Hepatocyte (in vitro differentiated cells): ENCODE data around the gene MYL9. TPM values are rescaled to one million over a fixed set of nuclear protein-coding genes. Genes with fewer than 3 reads are reported as not detected.
"Not testable (repeated sequence)": the region's sequence is repeated elsewhere in the genome, so short reads cannot be mapped to it uniquely, and the experiment has no call there.

ENCODE experiments used
- DNase-seq: peaks from one replicate; pipeline ENCODE4 v3.0.0-alpha.2; 2016; ENCODE audit warnings: low spot score
- H2AFZ ChIP-seq: fragments of 200-600 bp; sonication (generic); 2 replicates; pipeline ENCODE4 v1.6.0; 2016; ENCODE audit warnings: antibody characterized with exemption, mild to moderate bottlenecking
- H3K27ac ChIP-seq: fragments of 200-600 bp; sonication (generic); 2 replicates; pipeline ENCODE4 v1.5.1; 2016; ENCODE audit warnings: mild to moderate bottlenecking
- H3K27me3 ChIP-seq: fragments of 200-600 bp; sonication (generic); 2 replicates; pipeline ENCODE4 v1.6.1; 2016
- H3K36me3 ChIP-seq: fragments of 200-600 bp; sonication (generic); replicated peaks from 2 replicates; pipeline ENCODE4 v1.5.1; 2016; ENCODE audit warnings: low read depth; ENCODE audit not compliant: insufficient read depth
- H3K4me1 ChIP-seq: fragments of 200-600 bp; sonication (generic); 2 replicates; pipeline ENCODE4 v1.5.1; 2016; ENCODE audit warnings: mild to moderate bottlenecking, moderate library complexity; ENCODE audit not compliant: insufficient read depth
- H3K4me2 ChIP-seq: fragments of 200-600 bp; sonication (generic); 2 replicates; pipeline ENCODE4 v1.6.0; 2016
- H3K4me3 ChIP-seq: fragments of 200-600 bp; sonication (generic); 2 replicates; pipeline ENCODE4 v1.5.1; 2016; ENCODE audit warnings: mild to moderate bottlenecking
- H3K79me2 ChIP-seq: fragments of 200-600 bp; sonication (generic); 2 replicates; pipeline ENCODE4 v1.6.0; 2017; ENCODE audit warnings: mild to moderate bottlenecking
- H3K9me2 ChIP-seq: fragments of 200-600 bp; sonication (generic); replicated peaks from 2 replicates; pipeline ENCODE4 v1.6.0; 2017; ENCODE audit warnings: mild to moderate bottlenecking; ENCODE audit not compliant: insufficient read depth
- H3K9me3 ChIP-seq: fragments of 200-600 bp; sonication (generic); 2 replicates; pipeline ENCODE4 v1.5.1; 2016; ENCODE audit warnings: low read depth, mild to moderate bottlenecking
- H4K20me1 ChIP-seq: fragments of 200-600 bp; sonication (generic); 2 replicates; pipeline ENCODE4 v1.6.0; 2016; ENCODE audit warnings: mild to moderate bottlenecking; ENCODE audit not compliant: insufficient read depth, poor library complexity, severe bottlenecking
- CTCF ChIP-seq: fragments of 200-600 bp; sonication (generic); IDR thresholded peaks from 2 replicates; pipeline ENCODE4 v1.5.1; 2016; ENCODE audit warnings: antibody characterized with exemption, mild to moderate bottlenecking; ENCODE audit not compliant: poor library complexity
- EZH2 ChIP-seq: fragments of 200-600 bp; sonication (generic); IDR thresholded peaks from 2 replicates; pipeline ENCODE4 v1.6.1; 2016; ENCODE audit warnings: antibody characterized with exemption, mild to moderate bottlenecking, borderline replicate concordance
- EZH2phosphoT487 ChIP-seq: fragments of 200-600 bp; sonication (generic); IDR thresholded peaks from one replicate; pipeline ENCODE4 v1.6.1; 2018; ENCODE audit warnings: antibody characterized with exemption, mild to moderate bottlenecking, low read depth, moderate library complexity; ENCODE audit not compliant: unreplicated experiment, severe bottlenecking
- WGBS: methylation state at CpG from one replicate; pipeline ENCODE4 v1.1.6; 2016; ENCODE audit warnings: low lambda C conversion rate; ENCODE audit errors: missing lambda C conversion rate; 5-methylcytosine and 5-hydroxymethylcytosine counted together
- polyA plus RNA-seq: library from polyadenylated mRNA; unstranded; fragments of >200 nt; fragmentation: Nextera tagmentation; extraction: Ambion mirVana; gene quantifications from 2 replicates; pipeline ENCODE4 v1.2.1, GENCODE V29; 2016
- total RNA-seq: library from RNA; depleted of rRNA; stranded (reverse); fragments of >200 nt; gene quantifications from 2 replicates; pipeline ENCODE4 v1.2.3, GENCODE V29; 2014

MYL9 gene
- total and polyA plus RNA-seq, 2 experiments from 2014 or later: 31.8 to 169 TPM

DNA sequence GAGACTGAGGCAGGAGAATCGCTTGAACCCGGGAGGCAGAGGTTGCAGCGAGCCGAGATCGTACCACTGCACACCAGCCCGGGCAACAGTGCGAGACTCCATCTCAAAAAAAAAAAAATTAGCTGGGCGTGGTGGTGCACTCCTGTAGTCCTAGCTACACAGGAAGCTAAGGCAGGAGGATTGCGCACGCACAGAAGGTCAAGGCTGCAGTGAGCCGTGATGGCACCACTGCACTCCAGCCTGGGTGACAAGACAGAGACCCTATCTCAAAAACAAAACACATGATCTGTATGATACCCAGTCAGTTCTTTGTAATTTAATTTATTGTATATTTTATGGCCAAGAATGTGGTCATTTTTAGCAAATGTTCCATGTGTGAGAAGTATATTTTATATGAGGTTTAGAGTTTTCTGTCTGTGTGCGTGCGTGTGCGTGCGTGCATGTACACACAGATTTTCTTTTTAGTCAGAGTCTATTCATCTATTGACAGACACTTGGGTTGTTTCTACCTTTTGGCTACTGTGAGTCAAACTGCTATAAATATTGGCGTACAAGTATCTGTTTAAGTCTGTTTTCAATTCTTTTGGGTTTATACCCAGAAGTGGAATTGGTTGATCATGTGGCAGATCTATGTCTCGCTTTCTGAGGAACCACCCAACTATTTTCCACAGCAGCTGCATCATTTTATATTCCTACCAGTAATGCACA lies 22.2 kb upstream of the MYL9 start:
- H3K79me2 ChIP-seq: peaks cover 7% of the 10 kb centered on the region
- H3K27me3 ChIP-seq: no peaks in the 10 kb centered on the region
- H3K9me3 ChIP-seq: no peaks in the 10 kb centered on the region
- no peak overlapping the region for H2AFZ ChIP-seq
- no peak overlapping the region for H3K27ac ChIP-seq
- DNase-seq: no peak
- H3K4me2 ChIP-seq: no peak overlapping the region
- H3K4me3 ChIP-seq: no peak overlapping the region
- TF ChIP-seq CTCF (no peak), EZH2 (no peak), EZH2phosphoT487 (no peak)
- H3K36me3 ChIP-seq: no peaks in the 10 kb centered on the region
- H3K4me1 ChIP-seq: no peaks in the 10 kb centered on the region
- H3K9me2 ChIP-seq: no peaks in the 10 kb centered on the region
- 95% methylated on average over 17 of the region's 17 CpGs for WGBS
- peaks cover 5% of the 10 kb centered on the region for H4K20me1 ChIP-seq

DNA sequence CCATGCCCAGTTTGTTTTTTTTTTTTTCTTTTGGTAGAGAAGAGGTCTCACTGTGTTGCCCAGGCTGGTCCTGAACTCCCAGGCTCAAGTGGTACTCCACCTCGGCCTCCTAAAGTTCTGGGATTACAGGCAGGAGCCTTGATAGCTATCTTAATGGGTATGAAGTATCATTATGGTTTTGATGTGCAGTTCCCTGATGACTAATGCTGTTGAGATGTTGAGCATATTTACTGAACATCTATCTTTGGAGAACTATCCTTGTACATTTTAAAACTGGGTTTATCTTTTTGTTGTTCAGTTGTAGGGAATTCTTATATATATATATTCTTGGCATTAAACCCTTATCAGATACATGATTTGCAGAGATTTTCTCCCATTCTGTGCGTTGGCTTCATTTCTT lies 21.4 kb upstream of the MYL9 start:
- no peaks in the 10 kb centered on the region for H3K9me2 ChIP-seq
- H3K4me1 ChIP-seq: no peaks in the 10 kb centered on the region
- no peaks in the 10 kb centered on the region for H3K27me3 ChIP-seq
- peaks cover under 1% of the 10 kb centered on the region for H4K20me1 ChIP-seq
- H3K9me3 ChIP-seq: no peaks in the 10 kb centered on the region
- H3K27ac ChIP-seq: no peak overlapping the region
- H3K4me2 ChIP-seq: no peak overlapping the region
- no peaks in the 10 kb centered on the region for H3K36me3 ChIP-seq
- peaks cover 7% of the 10 kb centered on the region for H3K79me2 ChIP-seq
- H2AFZ ChIP-seq: no peak overlapping the region
- H3K4me3 ChIP-seq: no peak overlapping the region
- no peak for DNase-seq
- WGBS: 93% methylated on average over 2 of the region's 2 CpGs
- TF ChIP-seq EZH2 (no peak), EZH2phosphoT487 (no peak), CTCF (no peak)

- Histone ChIP-seq H3K4me1 (no peaks in the 10 kb centered on the region), H3K27me3 (no peaks in the 10 kb centered on the region), H2AFZ (no peak overlapping the region), H3K4me3 (no peak overlapping the region), H3K9me2 (no peaks in the 10 kb centered on the region), H3K4me2 (no peak overlapping the region), H3K27ac (no peak overlapping the region), H3K9me3 (no peaks in the 10 kb centered on the region), H3K79me2 (peaks cover 7% of the 10 kb centered on the region), H3K36me3 (no peaks in the 10 kb centered on the region), H4K20me1 (no peaks in the 10 kb centered on the region)
- 70% methylated on average over 1 of the region's 1 CpG for WGBS
- no peak for DNase-seq
- TF ChIP-seq CTCF (no peak), EZH2phosphoT487 (no peak), EZH2 (no peak)
These were observed 19.8 kb upstream of the MYL9 start for GRCh38 chr20:36521526-36521925.

- not testable (repeated sequence) for H3K79me2 ChIP-seq, H3K4me1 ChIP-seq, H3K4me2 ChIP-seq, H3K9me3 ChIP-seq, H2AFZ ChIP-seq, H3K9me2 ChIP-seq, H4K20me1 ChIP-seq, H3K36me3 ChIP-seq, H3K27ac ChIP-seq, H3K4me3 ChIP-seq, DNase-seq, H3K27me3 ChIP-seq
- WGBS: 97% methylated on average over 7 of the region's 7 CpGs
These were observed 18.9 kb upstream of the MYL9 start for GRCh38 chr20:36522412-36522811.
